PC-3 (cell line): ENCODE results near the gene RBBP8NL. TPM values are rescaled to one million over a fixed set of nuclear protein-coding genes. Genes with fewer than 3 reads are reported as not detected.

Source experiments
- ATAC-seq: fragments of 200-7000 bp; cut with Tn5 transposase; 2 replicates; pipeline ENCODE4 v1.9.1; 2020; ENCODE audit warnings: mild to moderate bottlenecking, moderate library complexity
- BruUV-seq: library from RNA; stranded (reverse); fragments of 400-500 nt; replicated peaks from 2 replicates; lab custom pipeline; 2021; lab: Mats Ljungman, UMichigan
- CTCF ChIA-PET: fragments of 300-600 bp; sonication (Branson Sonifier 250); formaldehyde crosslinking; loops from one replicate; lab custom pipeline; 2022; ENCODE audit warnings: antibody characterized with exemption; lab: Charles Lee
- POLR2A ChIA-PET: fragments of 300-600 bp; sonication (Branson Sonifier 250); formaldehyde crosslinking; loops from one replicate; lab custom pipeline; 2022; ENCODE audit warnings: antibody characterized with exemption; ENCODE audit not compliant: unreplicated experiment; lab: Charles Lee
- DNase-seq: peaks from one replicate; pipeline ENCODE4 v3.0.0-alpha.2; 2015
- H2AFZ ChIP-seq: fragments of 300-600 bp; sonication (generic); 2 replicates; pipeline ENCODE4 v1.6.0; 2016; ENCODE audit warnings: antibody characterized with exemption, low read length
- H3F3A ChIP-seq: fragments of 300-600 bp; sonication (generic); one replicate; pipeline ENCODE4 v1.6.0; 2017; ENCODE audit warnings: antibody characterized with exemption, low read length, control low read depth, mild to moderate bottlenecking; ENCODE audit not compliant: unreplicated experiment
- H3K27ac ChIP-seq: fragments of 300-600 bp; sonication (generic); 2 replicates; pipeline ENCODE4 v1.5.1; 2016; ENCODE audit warnings: mild to moderate bottlenecking, low read length
- H3K27me3 ChIP-seq: fragments of 300-600 bp; sonication (generic); 2 replicates; pipeline ENCODE4 v1.6.1; 2016; ENCODE audit warnings: low read length, mixed read lengths
- H3K36me3 ChIP-seq: fragments of 300-600 bp; sonication (generic); 2 replicates; pipeline ENCODE4 v1.6.1; 2016; ENCODE audit warnings: low read depth, mixed run types, low read length, mixed read lengths
- H3K4me1 ChIP-seq: fragments of 300-600 bp; sonication (generic); 2 replicates; pipeline ENCODE4 v1.5.1; 2016; ENCODE audit warnings: low read length; ENCODE audit not compliant: insufficient read depth
- H3K4me2 ChIP-seq: fragments of 300-600 bp; sonication (generic); 2 replicates; pipeline ENCODE4 v1.6.0; 2016; ENCODE audit warnings: low read length
- H3K4me3 ChIP-seq: fragments of 300-600 bp; sonication (generic); 2 replicates; pipeline ENCODE4 v1.5.1; 2016; ENCODE audit warnings: mild to moderate bottlenecking, low read length, mixed read lengths
- H3K79me2 ChIP-seq: fragments of 300-600 bp; sonication (generic); 2 replicates; pipeline ENCODE4 v1.6.1; 2017; ENCODE audit warnings: low read length, mixed read lengths
- H3K9ac ChIP-seq: fragments of 300-600 bp; sonication (generic); 2 replicates; pipeline ENCODE4 v1.6.0; 2016; ENCODE audit warnings: mild to moderate bottlenecking, low read length
- H3K9me2 ChIP-seq: fragments of 300-600 bp; sonication (generic); replicated peaks from 2 replicates; pipeline ENCODE4 v1.6.1; 2016; ENCODE audit warnings: mixed run types, low read length, mixed read lengths
- H3K9me3 ChIP-seq: fragments of 300-600 bp; sonication (generic); 2 replicates; pipeline ENCODE4 v1.6.1; 2016; ENCODE audit warnings: low read length, mixed read lengths
- H4K20me1 ChIP-seq: fragments of 300-600 bp; sonication (generic); 2 replicates; pipeline ENCODE4 v1.6.1; 2016; ENCODE audit warnings: low read length, mixed read lengths
- EZH2 ChIP-seq: fragments of 300-600 bp; sonication (generic); IDR thresholded peaks from one replicate; pipeline ENCODE4 v1.6.1; 2017; ENCODE audit warnings: antibody characterized with exemption, mild to moderate bottlenecking, low read length; ENCODE audit not compliant: unreplicated experiment
- EZH2phosphoT487 ChIP-seq: fragments of 300-600 bp; sonication (generic); IDR thresholded peaks from 2 replicates; pipeline ENCODE4 v1.6.1; 2018; ENCODE audit warnings: mild to moderate bottlenecking, antibody characterized with exemption, low read length, borderline replicate concordance
- intact Hi-C: fragments of 100-400 bp; cut with micrococcal nuclease; formaldehyde crosslinking; loops from 2 replicates; pipeline ENCODE4 v1.9.0; 2023
- total RNA-seq: library from RNA; depleted of rRNA; stranded (reverse); fragments of >200 nt; gene quantifications from 2 replicates; pipeline ENCODE4 v1.2.3, GENCODE V29; 2014
- TF ChIP-seq, protein P1 (sequence below): fragments of 300-600 bp; sonication (generic); conservative IDR thresholded peaks from 2 replicates; pipeline ENCODE4 v1.5.1; 2017; ENCODE audit warnings: antibody characterized with exemption, low read depth, mild to moderate bottlenecking, low read length

Gene RBBP8NL
- total RNA-seq, 1 experiment from 2014 or later: 9.4 TPM

DNA sequence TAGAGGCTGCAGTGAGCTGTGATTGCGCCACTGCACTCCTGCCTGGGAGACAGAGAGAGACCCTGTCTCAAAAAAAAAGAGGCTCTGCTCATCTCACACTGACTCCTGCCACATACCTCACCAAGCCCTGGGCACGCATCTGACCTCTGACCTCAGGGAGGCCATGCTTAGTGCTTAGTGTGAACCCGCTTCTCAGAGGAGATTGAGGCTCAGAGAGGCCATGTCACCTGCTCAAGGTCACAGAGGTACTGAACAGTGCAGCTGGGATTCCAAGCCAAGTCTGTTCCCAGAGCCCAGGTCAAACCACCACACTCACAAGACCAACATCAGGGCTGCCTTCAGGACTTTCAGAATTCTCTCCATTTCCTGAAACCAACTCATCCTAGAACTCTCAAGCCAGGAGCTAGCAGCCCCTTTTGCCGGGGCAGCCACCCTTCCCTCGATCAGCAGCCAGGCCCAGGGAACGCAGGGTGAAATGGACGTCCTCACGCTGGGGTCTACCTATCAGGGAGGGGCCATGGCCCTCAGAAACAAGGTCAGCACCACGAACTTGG lies 23.1 kb downstream of the RBBP8NL start:
- H3K4me2 ChIP-seq: no peak overlapping the region
- H3F3A ChIP-seq: no peaks in the 10 kb centered on the region
- no peak overlapping the region for H3K4me3 ChIP-seq
- TF ChIP-seq, protein P1, sequence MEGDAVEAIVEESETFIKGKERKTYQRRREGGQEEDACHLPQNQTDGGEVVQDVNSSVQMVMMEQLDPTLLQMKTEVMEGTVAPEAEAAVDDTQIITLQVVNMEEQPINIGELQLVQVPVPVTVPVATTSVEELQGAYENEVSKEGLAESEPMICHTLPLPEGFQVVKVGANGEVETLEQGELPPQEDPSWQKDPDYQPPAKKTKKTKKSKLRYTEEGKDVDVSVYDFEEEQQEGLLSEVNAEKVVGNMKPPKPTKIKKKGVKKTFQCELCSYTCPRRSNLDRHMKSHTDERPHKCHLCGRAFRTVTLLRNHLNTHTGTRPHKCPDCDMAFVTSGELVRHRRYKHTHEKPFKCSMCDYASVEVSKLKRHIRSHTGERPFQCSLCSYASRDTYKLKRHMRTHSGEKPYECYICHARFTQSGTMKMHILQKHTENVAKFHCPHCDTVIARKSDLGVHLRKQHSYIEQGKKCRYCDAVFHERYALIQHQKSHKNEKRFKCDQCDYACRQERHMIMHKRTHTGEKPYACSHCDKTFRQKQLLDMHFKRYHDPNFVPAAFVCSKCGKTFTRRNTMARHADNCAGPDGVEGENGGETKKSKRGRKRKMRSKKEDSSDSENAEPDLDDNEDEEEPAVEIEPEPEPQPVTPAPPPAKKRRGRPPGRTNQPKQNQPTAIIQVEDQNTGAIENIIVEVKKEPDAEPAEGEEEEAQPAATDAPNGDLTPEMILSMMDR: no peak
- no peak for TF ChIP-seq EZH2
- TF ChIP-seq EZH2phosphoT487: no peak
- peaks cover 12% of the 10 kb centered on the region for H3K4me1 ChIP-seq
- no TSS peak for BruUV-seq
- POLR2A ChIA-PET: interaction anchor here (0.6 kb wide), 1 partner anchor 35 kb away, joined by 3 read pairs; no protein-coding TSS in a partner anchor
- no peak for DNase-seq
- H3K79me2 ChIP-seq: peaks cover 27% of the 10 kb centered on the region
- H3K9me2 ChIP-seq: no peaks in the 10 kb centered on the region
- peaks cover 3% of the 10 kb centered on the region; the same call in 1 of the 2 replicates for H3K36me3 ChIP-seq
- no peak overlapping the region for H3K27ac ChIP-seq
- no peak for ATAC-seq
- no peaks in the 10 kb centered on the region for H3K27me3 ChIP-seq
- no peaks in the 10 kb centered on the region for H3K9me3 ChIP-seq
- CTCF ChIA-PET: no interaction called here
- no peak overlapping the region for H2AFZ ChIP-seq
- 0 out of 2 replicates have a peak, but pooled peaks cover 7% of the 10 kb centered on the region for H4K20me1 ChIP-seq
- intact Hi-C loops: no loop called here
- H3K9ac ChIP-seq: no peak overlapping the region

DNA sequence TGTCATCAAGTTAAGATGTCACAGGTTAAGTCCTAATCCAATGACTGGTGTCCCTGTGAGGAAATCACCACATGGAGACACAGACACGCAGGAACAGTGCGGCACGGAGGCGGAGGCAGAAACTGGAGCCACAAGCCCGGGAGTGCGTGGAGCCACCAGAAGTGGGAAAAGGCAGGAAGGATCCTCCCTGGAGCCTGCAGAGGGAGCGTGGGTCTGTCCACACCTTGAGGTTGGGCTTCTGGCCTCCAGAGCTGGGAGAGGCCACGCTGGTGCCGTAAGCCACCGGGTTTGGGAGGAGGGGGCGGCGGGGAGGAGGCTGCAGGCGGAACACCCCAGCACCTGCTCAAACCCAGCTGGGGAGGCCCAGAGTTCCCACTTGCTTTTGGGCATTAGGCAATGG lies 24.0 kb downstream of the RBBP8NL start:
- Histone ChIP-seq H3K9ac (no peak overlapping the region), H3F3A (no peaks in the 10 kb centered on the region), H3K4me2 (no peak overlapping the region), H3K4me1 (peaks cover 12% of the 10 kb centered on the region), H3K79me2 (peaks cover 27% of the 10 kb centered on the region), H4K20me1 (0 out of 2 replicates have a peak, but pooled peaks cover 7% of the 10 kb centered on the region), H3K9me2 (no peaks in the 10 kb centered on the region), H3K36me3 (peaks cover 3% of the 10 kb centered on the region; the same call in 1 of the 2 replicates), H3K27ac (no peak overlapping the region), H2AFZ (no peak overlapping the region), H3K9me3 (no peaks in the 10 kb centered on the region), H3K4me3 (no peak overlapping the region), H3K27me3 (no peaks in the 10 kb centered on the region)
- ATAC-seq: no peak
- TF ChIP-seq EZH2phosphoT487 (no peak), EZH2 (no peak)
- TF ChIP-seq, protein P1: no peak
- ChIA-PET CTCF (no interaction called here), POLR2A (no interaction called here)
- DNase-seq: no peak
- BruUV-seq: no TSS peak
- intact Hi-C loops: no loop called here

DNA sequence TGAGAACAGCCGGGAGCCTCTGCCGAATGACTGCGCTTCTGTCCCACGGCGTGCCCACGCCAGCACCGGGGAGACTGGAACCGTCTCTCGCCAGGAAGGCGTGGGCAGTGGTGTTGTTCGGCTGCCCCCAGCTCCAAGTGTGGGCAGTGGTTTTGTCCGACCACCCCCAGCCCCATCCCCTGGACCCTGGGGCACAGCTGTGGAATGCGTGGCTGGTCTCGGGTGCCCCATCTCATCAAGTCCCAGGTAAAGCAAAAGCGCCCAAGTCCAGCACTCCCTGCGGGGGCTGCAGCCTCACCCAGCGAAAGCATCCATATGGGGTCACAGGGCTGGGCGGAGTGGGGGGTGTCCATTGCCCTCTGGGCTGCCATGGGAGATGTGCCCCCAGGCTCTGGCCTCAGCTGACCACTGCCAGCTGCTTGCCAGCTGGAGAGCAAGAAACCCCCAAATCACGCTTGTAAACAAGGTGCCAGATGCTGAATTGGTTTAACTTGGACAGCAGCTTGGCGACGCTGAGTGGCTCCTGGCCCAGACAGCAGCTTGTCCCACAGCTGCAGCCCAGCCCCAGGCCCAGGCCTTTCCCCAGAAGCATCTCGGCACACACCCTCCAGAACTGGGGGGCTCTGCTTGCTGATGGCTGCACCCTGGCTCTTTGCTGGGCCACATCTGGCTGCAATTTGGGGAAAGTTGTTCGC lies 24.7 kb downstream of the RBBP8NL start:
- no peak for TF ChIP-seq EZH2
- TF ChIP-seq EZH2phosphoT487: no peak
- TF ChIP-seq, protein P1: no peak
- ChIA-PET POLR2A (no interaction called here), CTCF (no interaction called here)
- Histone ChIP-seq H4K20me1 (0 out of 2 replicates have a peak, but pooled peaks cover 7% of the 10 kb centered on the region), H3K27me3 (no peaks in the 10 kb centered on the region), H3K79me2 (peaks cover 27% of the 10 kb centered on the region), H3K4me3 (no peak overlapping the region), H3K36me3 (peaks cover 3% of the 10 kb centered on the region; the same call in 1 of the 2 replicates), H3K9me2 (no peaks in the 10 kb centered on the region), H3K27ac (no peak overlapping the region), H3F3A (no peaks in the 10 kb centered on the region), H3K4me2 (no peak overlapping the region), H3K9me3 (no peaks in the 10 kb centered on the region), H2AFZ (no peak overlapping the region), H3K4me1 (peaks cover 12% of the 10 kb centered on the region), H3K9ac (no peak overlapping the region)
- no TSS peak for BruUV-seq
- ATAC-seq (no peak), DNase-seq (no peak)
- intact Hi-C loops: no loop called here
